Left renal pelvis (tissue), 4 donors: ENCODE data around the gene PALB2. TPM values are rescaled to one million over a fixed set of nuclear protein-coding genes. Genes with fewer than 3 reads are reported as not detected.

Source experiments
- DNase-seq, 4 donors: peaks; one replicate each; pipeline ENCODE4 v3.0.0-alpha.2; 2013; ENCODE audit warnings: low read depth in 4 of 4, low spot score in 3 of 4
- polyA plus RNA-seq, 4 donors: library from polyadenylated mRNA; unstranded; fragments of 120-200 nt; gene quantifications; one replicate each; pipeline ENCODE4 v1.2.1, GENCODE V29; 2013; ENCODE audit not compliant: insufficient read length in 4 of 4

PALB2 gene
- polyA plus RNA-seq, 4 donors, result 13.4 to 21.7 (median 20.5) TPM

- DNase-seq, result peak; percentile 94 to 96 (median 95)
Measured at GRCh38 chr16:23556881-23557778, 84.0 kb downstream of the PALB2 start, which contains the start of the genes EARS2 and UBFD1. Gene EARS2, minus strand, starts transcription at chr16:23557350. Its CDS starts 7 bp downstream, at chr16:23557343. Gene UBFD1, plus strand, starts transcription at chr16:23557727. Its CDS starts 16 bp downstream, at chr16:23557743.

DNA sequence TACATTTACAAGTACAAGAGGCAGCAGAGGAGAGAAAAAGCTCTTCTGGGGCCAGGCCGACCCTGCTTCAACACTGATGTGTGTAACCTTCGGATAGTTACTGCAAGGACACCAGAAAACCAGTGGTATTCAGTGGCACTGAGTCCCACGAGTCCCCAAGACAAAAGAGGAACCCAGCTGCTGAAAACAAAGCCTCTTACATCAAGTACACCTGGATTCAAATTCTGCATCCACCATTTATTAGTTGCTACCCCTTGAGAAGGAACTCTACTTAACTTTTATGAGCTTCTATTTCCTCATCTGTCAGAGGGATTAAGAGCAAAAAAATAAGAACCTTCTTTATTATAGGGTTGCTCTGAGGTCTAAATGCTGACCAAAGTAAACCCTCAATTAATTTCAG, 86.6 kb downstream of the PALB2 start:
- DNase-seq, result no peak

Other genes with a start within 250 kb of the PALB2 start
- gene COG7, start 188.1 kb downstream of the PALB2 start, polyA plus RNA-seq, result 10 to 100 TPM; 21.9 to 41.3 (median 24.0) TPM
- 100 to 1,000 TPM in 3 of 4 donors, 10 to 100 TPM in 1; 96.1 to 159 (median 140) TPM for gene GGA2, start 130.8 kb downstream of the PALB2 start, polyA plus RNA-seq
- gene EARS2, start 84.0 kb downstream of the PALB2 start, polyA plus RNA-seq, result 10 to 100 TPM; 20.4 to 28.6 (median 25.7) TPM
- gene UBFD1, start 83.6 kb downstream of the PALB2 start, polyA plus RNA-seq, result 10 to 100 TPM; 72.9 to 77.5 (median 74.1) TPM
- gene NDUFAB1, start 45.0 kb downstream of the PALB2 start, polyA plus RNA-seq, result 10 to 100 TPM; 69.9 to 99.6 (median 90.7) TPM
- gene DCTN5, start 156 bp upstream of the PALB2 start, polyA plus RNA-seq, result 10 to 100 TPM; 48.9 to 74.1 (median 70.6) TPM
- 10 to 100 TPM; 19.4 to 27.9 (median 25.4) TPM for gene PLK1, start 37.6 kb upstream of the PALB2 start, polyA plus RNA-seq
- gene ERN2, start 71.9 kb upstream of the PALB2 start, polyA plus RNA-seq, result 1 to 10 TPM in 1 of 4 donors, under 1 TPM in 3; 0.10 to 1.1 (median 0.36) TPM
- gene CHP2, start 113.7 kb upstream of the PALB2 start, polyA plus RNA-seq, result 1 to 10 TPM in 2 of 4 donors, under 1 TPM in 2; 0.45 to 1.8 (median 1.1) TPM
- 1 to 10 TPM; 4.2 to 7.7 (median 5.0) TPM for gene PRKCB, start 194.7 kb upstream of the PALB2 start, polyA plus RNA-seq